WTC11 (cell line): ENCODE data around the gene CCDC152. TPM values are rescaled to one million over a fixed set of nuclear protein-coding genes. Genes with fewer than 3 reads are reported as not detected.
A peak's percentile ranks its signal among the peaks of the same experiment; 100 is the strongest.

Experiments used
- ATAC-seq: fragments of 200-7000 bp; cut with Tn5 transposase; 2 replicates; pipeline ENCODE4 v1.10.0; 2021; ENCODE audit warnings: mild to moderate bottlenecking, moderate library complexity
- CTCF ChIA-PET: fragments of 300-600 bp; sonication (Branson Sonifier 250); formaldehyde crosslinking; loops from one replicate; lab custom pipeline; 2021; ENCODE audit warnings: antibody characterized with exemption; lab: Charles Lee
- POLR2A ChIA-PET: fragments of 350-600 bp; sonication (Branson Sonifier 250); formaldehyde crosslinking; loops from one replicate; lab custom pipeline; 2021; ENCODE audit warnings: antibody characterized with exemption; lab: Charles Lee
- DNase-seq: peaks from one replicate; pipeline ENCODE4 v3.0.0; 2021; ENCODE audit warnings: low spot score
- H3K27ac Mint-ChIP-seq: 2 replicates; pipeline ENCODE4 v1.8.0; 2021; ENCODE audit warnings: mixed read lengths
- H3K27me3 Mint-ChIP-seq: 2 replicates; pipeline ENCODE4 v1.8.0; 2021; ENCODE audit warnings: low read depth, mild to moderate bottlenecking, moderate library complexity, mixed read lengths
- H3K36me3 Mint-ChIP-seq: 2 replicates; pipeline ENCODE4 v1.8.0; 2021; ENCODE audit warnings: mixed read lengths
- H3K4me1 Mint-ChIP-seq: 2 replicates; pipeline ENCODE4 v1.8.0; 2022; ENCODE audit warnings: mixed read lengths
- H3K4me3 Mint-ChIP-seq: 2 replicates; pipeline ENCODE4 v1.8.0; 2021; ENCODE audit warnings: mild to moderate bottlenecking, moderate library complexity, mixed read lengths
- H3K9me3 Mint-ChIP-seq: 2 replicates; pipeline ENCODE4 v1.8.0; 2021; ENCODE audit warnings: mixed read lengths
- E2F5 ChIP-seq: sonication (generic); formaldehyde crosslinking; IDR thresholded peaks from 2 replicates; pipeline ENCODE4 v1.8.1; 2022; ENCODE audit warnings: mild to moderate bottlenecking, moderate library complexity, missing genetic modification reagents
- ESRRA ChIP-seq: sonication (generic); formaldehyde crosslinking; IDR thresholded peaks from 2 replicates; pipeline ENCODE4 v1.8.1; 2022; ENCODE audit warnings: mild to moderate bottlenecking, missing genetic modification reagents, borderline replicate concordance
- FOXK1 ChIP-seq: sonication (generic); formaldehyde crosslinking; IDR thresholded peaks from 2 replicates; pipeline ENCODE4 v1.8.0; 2022; ENCODE audit warnings: mild to moderate bottlenecking, moderate library complexity, missing genetic modification reagents
- FOXP1 ChIP-seq: sonication (generic); formaldehyde crosslinking; IDR thresholded peaks from 2 replicates; pipeline ENCODE4 v1.8.0; 2022; ENCODE audit warnings: missing genetic modification reagents, mild to moderate bottlenecking, moderate library complexity, borderline replicate concordance
- GABPB1 ChIP-seq: sonication (generic); formaldehyde crosslinking; IDR thresholded peaks from 2 replicates; pipeline ENCODE4 v1.8.1; 2023; ENCODE audit warnings: mild to moderate bottlenecking, missing genetic modification reagents
- GTF2I ChIP-seq: fragments of 250-450 bp; sonication (Bioruptor Pico); conservative IDR thresholded peaks from 2 replicates; pipeline ENCODE4 v1.4.0; 2021; ENCODE audit warnings: mild to moderate bottlenecking
- SMAD3 ChIP-seq: sonication (generic); formaldehyde crosslinking; IDR thresholded peaks from 2 replicates; pipeline ENCODE4 v1.8.0; 2022; ENCODE audit warnings: missing genetic modification reagents, mild to moderate bottlenecking, borderline replicate concordance
- SP1 ChIP-seq: sonication (generic); formaldehyde crosslinking; conservative IDR thresholded peaks from 2 replicates; pipeline ENCODE4 v1.8.1; 2022; ENCODE audit warnings: missing genetic modification reagents
- TEAD1 ChIP-seq: sonication (generic); formaldehyde crosslinking; IDR thresholded peaks from 2 replicates; pipeline ENCODE4 v1.8.0; 2022; ENCODE audit warnings: mild to moderate bottlenecking, missing genetic modification reagents
- TP53 ChIP-seq: sonication (generic); formaldehyde crosslinking; IDR thresholded peaks from 2 replicates; pipeline ENCODE4 v1.8.1; 2023; ENCODE audit warnings: mild to moderate bottlenecking, missing genetic modification reagents
- ZNF219 ChIP-seq: sonication (generic); formaldehyde crosslinking; IDR thresholded peaks from 2 replicates; pipeline ENCODE4 v1.8.0; 2023; ENCODE audit warnings: missing genetic modification reagents, mild to moderate bottlenecking, borderline replicate concordance
- ZNF281 ChIP-seq: sonication (generic); formaldehyde crosslinking; IDR thresholded peaks from 2 replicates; pipeline ENCODE4 v1.8.0; 2023; ENCODE audit warnings: mild to moderate bottlenecking, missing genetic modification reagents
- ZNF317 ChIP-seq: sonication (generic); formaldehyde crosslinking; IDR thresholded peaks from 2 replicates; pipeline ENCODE4 v1.8.1; 2023; ENCODE audit warnings: low read depth, mild to moderate bottlenecking, moderate library complexity, missing genetic modification reagents, borderline replicate concordance
- total RNA-seq: library from RNA; stranded (reverse); gene quantifications from 3 replicates; pipeline ENCODE4 v1.2.3, GENCODE V29; 2021
- TF ChIP-seq, protein P1 (sequence below): fragments of 250-450 bp; sonication (Bioruptor Pico); IDR thresholded peaks from 2 replicates; pipeline ENCODE4 v1.9.0; 2021; ENCODE audit warnings: moderate library complexity, mild to moderate bottlenecking, inconsistent platforms, borderline replicate concordance
- TF ChIP-seq, protein P2 (sequence below): sonication (generic); formaldehyde crosslinking; IDR thresholded peaks from 2 replicates; pipeline ENCODE4 v1.8.1; 2023; ENCODE audit warnings: mild to moderate bottlenecking, missing genetic modification reagents, borderline replicate concordance
- TF ChIP-seq, protein P3 (sequence below): sonication (generic); formaldehyde crosslinking; IDR thresholded peaks from 2 replicates; pipeline ENCODE4 v1.8.0; 2022; ENCODE audit warnings: mild to moderate bottlenecking, missing genetic modification reagents

The CCDC152 gene
- total RNA-seq, 1 experiment from 2014 or later = 15.1 TPM

GRCh38 chr5:42811591-42812446, 55.2 kb downstream of the CCDC152 start, which contains the start of gene SELENOP:
Gene SELENOP, minus strand, starts transcription at chr5:42811892. Its CDS starts 3,539 bp downstream, at chr5:42808353.
- TF ChIP-seq GABPB1 (CRISPR knock-in tag) = peak; percentile 83
- TF ChIP-seq FOXK1 = peak; percentile 61; the same call in 1 of the 2 replicates
- no peak for TF ChIP-seq GTF2I
- DNase-seq = no peak
- Mint-ChIP-seq H3K4me1 (peaks cover 48% of the 10 kb centered on the region), H3K27me3 (no peaks in the 10 kb centered on the region), H3K36me3 (no peaks in the 10 kb centered on the region), H3K27ac (peak within 1 kb of the TSS; percentile 96), H3K4me3 (peak within 1 kb of the TSS; percentile 73), H3K9me3 (no peaks in the 10 kb centered on the region)
- POLR2A ChIA-PET = interaction anchor here (0.5 kb wide), 1 partner anchor 15 kb away, joined by 3 read pairs; no protein-coding TSS in a partner anchor
- CTCF ChIA-PET = interaction anchor here (0.6 to 1.3 kb wide), 7 partner anchors 66 to 1303 kb away, joined by 3 to 4 read pairs (median 3); no protein-coding TSS in a partner anchor
- peak; percentile 74 for ATAC-seq

- TF ChIP-seq, protein P1, sequence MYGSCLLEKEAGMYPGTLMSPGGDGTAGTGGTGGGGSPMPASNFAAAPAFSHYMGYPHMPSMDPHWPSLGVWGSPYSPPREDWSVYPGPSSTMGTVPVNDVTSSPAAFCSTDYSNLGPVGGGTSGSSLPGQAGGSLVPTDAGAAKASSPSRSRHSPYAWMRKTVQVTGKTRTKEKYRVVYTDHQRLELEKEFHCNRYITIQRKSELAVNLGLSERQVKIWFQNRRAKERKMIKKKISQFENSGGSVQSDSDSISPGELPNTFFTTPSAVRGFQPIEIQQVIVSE (CRISPR knock-in tag) = no peak
- TF ChIP-seq TEAD1 (CRISPR knock-in tag) = no peak
- TF ChIP-seq ZNF219 (CRISPR knock-in tag) = no peak
- no peak for TF ChIP-seq FOXK1
- TF ChIP-seq FOXP1 (CRISPR knock-in tag) = no peak
- TF ChIP-seq TP53 (CRISPR knock-in tag) = no peak
- TF ChIP-seq, protein P2, sequence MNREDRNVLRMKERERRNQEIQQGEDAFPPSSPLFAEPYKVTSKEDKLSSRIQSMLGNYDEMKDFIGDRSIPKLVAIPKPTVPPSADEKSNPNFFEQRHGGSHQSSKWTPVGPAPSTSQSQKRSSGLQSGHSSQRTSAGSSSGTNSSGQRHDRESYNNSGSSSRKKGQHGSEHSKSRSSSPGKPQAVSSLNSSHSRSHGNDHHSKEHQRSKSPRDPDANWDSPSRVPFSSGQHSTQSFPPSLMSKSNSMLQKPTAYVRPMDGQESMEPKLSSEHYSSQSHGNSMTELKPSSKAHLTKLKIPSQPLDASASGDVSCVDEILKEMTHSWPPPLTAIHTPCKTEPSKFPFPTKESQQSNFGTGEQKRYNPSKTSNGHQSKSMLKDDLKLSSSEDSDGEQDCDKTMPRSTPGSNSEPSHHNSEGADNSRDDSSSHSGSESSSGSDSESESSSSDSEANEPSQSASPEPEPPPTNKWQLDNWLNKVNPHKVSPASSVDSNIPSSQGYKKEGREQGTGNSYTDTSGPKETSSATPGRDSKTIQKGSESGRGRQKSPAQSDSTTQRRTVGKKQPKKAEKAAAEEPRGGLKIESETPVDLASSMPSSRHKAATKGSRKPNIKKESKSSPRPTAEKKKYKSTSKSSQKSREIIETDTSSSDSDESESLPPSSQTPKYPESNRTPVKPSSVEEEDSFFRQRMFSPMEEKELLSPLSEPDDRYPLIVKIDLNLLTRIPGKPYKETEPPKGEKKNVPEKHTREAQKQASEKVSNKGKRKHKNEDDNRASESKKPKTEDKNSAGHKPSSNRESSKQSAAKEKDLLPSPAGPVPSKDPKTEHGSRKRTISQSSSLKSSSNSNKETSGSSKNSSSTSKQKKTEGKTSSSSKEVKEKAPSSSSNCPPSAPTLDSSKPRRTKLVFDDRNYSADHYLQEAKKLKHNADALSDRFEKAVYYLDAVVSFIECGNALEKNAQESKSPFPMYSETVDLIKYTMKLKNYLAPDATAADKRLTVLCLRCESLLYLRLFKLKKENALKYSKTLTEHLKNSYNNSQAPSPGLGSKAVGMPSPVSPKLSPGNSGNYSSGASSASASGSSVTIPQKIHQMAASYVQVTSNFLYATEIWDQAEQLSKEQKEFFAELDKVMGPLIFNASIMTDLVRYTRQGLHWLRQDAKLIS (CRISPR knock-in tag) = no peak
- no peak for TF ChIP-seq SP1
- TF ChIP-seq ZNF317 (CRISPR knock-in tag) = no peak
- no peak for TF ChIP-seq ESRRA (CRISPR knock-in tag)
- TF ChIP-seq, protein P3, sequence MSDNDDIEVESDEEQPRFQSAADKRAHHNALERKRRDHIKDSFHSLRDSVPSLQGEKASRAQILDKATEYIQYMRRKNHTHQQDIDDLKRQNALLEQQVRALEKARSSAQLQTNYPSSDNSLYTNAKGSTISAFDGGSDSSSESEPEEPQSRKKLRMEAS (CRISPR knock-in tag) = no peak
- TF ChIP-seq E2F5 (CRISPR knock-in tag) = no peak
- TF ChIP-seq ZNF281 (CRISPR knock-in tag) = no peak
- no peak for TF ChIP-seq SMAD3 (CRISPR knock-in tag)
- Mint-ChIP-seq H3K4me1 (peaks cover 48% of the 10 kb centered on the region), H3K36me3 (no peaks in the 10 kb centered on the region), H3K27me3 (no peaks in the 10 kb centered on the region), H3K27ac (peak overlapping the region; percentile 90), H3K4me3 (no peak overlapping the region), H3K9me3 (no peaks in the 10 kb centered on the region)
- no peak for DNase-seq
- POLR2A ChIA-PET = no interaction called here
- CTCF ChIA-PET = interaction anchor here (0.6 to 1.3 kb wide), 4 partner anchors 77 to 1304 kb away, joined by 3 to 4 read pairs (median 3); no protein-coding TSS in a partner anchor
- ATAC-seq = no peak
These were observed 56.0 kb downstream of the CCDC152 start for GRCh38 chr5:42812620-42813019.
